Breast epithelium (tissue), 3 donors: ENCODE results near the gene PCDHA4.

Experiments
- POLR2A ChIP-seq: fragments of 450-650 bp; IDR thresholded peaks from one replicate; pipeline ENCODE4 v1.6.1; 2016; ENCODE audit warnings: antibody characterized with exemption, mild to moderate bottlenecking, moderate library complexity
- POLR2AphosphoS5 ChIP-seq, 3 donors: sonication (generic); formaldehyde crosslinking; IDR thresholded peaks; one replicate each; pipeline ENCODE4 v1.6.1; 2017; ENCODE audit warnings: antibody characterized with exemption in 3 of 3

GRCh38 chr5:140840978-140841962, 34.4 kb downstream of the PCDHA4 start, which contains the start of gene PCDHA8:
- TF ChIP-seq POLR2A (no peak), POLR2AphosphoS5 (IDR thresholded peaks at IDR 0.05) (no peak)
